ENCODE results near the gene KRTAP1-5.
"Not testable (repeated sequence)": the region's sequence is repeated elsewhere in the genome, so short reads cannot be mapped to it uniquely, and the experiment has no call there.

Gene KRTAP1-5

DNA sequence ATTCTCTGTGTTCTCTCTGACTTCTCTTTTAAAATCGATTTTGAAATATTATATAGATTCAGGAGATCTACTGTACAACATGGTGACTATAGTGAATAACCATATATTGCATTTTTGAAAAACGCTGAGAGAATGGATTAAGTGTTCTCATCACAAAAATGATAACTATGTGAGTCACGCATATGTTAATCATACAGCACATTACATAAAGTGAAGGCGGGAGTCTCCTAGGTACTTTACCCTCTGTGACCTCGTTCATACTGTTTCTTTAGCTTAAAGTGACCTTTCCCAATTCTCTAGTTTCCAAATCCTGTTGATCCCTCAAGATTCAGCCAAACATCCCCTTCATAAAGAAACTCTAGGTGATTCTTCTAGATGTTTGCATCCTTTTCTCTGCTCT, 24.2 kb downstream of the KRTAP1-5 start:
- DNase-seq = no peak

GRCh38 chr17:41001795-41002194, 25.2 kb downstream of the KRTAP1-5 start:
- no peak for DNase-seq

GRCh38 chr17:40999563-40999962, 27.4 kb downstream of the KRTAP1-5 start, which contains the start of gene KRTAP3-2:
TSS of gene KRTAP3-2 (minus strand) at chr17:40999906. CDS start at chr17:40999853, 53 bp downstream.
- not testable (repeated sequence) for DNase-seq

DNA sequence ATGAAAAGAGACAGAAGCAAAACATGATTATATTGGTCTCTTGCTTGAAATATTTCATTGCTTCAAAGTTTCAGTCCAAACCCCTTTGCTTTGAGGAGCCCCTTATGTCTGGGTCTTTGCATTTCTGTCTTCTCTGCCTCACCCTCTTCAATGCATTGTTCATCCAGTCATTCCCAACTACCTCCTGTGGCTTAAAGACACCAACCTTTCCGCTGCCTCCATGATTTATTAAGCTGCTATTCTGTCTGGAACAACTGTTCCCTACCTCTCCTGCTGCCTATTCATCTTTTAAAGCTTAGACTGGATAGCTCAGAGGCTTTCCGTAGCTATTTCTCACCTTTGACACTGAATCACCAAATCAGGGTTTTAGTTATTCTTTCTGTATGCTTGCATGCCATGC, 29.6 kb downstream of the KRTAP1-5 start:
- no peak for DNase-seq

DNA sequence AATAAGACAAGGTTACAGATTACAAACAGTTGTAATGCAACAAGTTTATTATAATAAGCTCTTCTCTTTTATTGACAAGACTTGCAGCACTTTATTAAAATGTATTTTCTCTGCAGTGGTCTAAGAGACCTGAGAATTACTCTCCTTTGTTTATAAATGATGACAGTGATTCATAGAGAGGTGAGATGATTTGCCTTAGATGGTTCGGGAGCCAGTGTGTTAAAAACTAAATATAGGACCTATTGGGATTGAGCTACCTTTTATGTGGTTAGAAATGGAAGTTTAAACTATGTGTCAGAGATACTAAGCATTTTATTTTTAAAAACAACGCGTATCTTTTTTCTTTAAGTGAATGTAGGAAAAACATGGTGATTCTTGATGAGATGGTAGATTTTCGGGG, 30.2 kb downstream of the KRTAP1-5 start:
- DNase-seq = no peak

GRCh38 chr17:40995116-40995515, 31.9 kb downstream of the KRTAP1-5 start:
- DNase-seq = no peak

GRCh38 chr17:40993839-40994238, 33.2 kb downstream of the KRTAP1-5 start, which contains the start of gene KRTAP3-3:
TSS of gene KRTAP3-3 (minus strand) at chr17:40994164. CDS start at chr17:40994097, 67 bp downstream.
- DNase-seq = no peak

DNA sequence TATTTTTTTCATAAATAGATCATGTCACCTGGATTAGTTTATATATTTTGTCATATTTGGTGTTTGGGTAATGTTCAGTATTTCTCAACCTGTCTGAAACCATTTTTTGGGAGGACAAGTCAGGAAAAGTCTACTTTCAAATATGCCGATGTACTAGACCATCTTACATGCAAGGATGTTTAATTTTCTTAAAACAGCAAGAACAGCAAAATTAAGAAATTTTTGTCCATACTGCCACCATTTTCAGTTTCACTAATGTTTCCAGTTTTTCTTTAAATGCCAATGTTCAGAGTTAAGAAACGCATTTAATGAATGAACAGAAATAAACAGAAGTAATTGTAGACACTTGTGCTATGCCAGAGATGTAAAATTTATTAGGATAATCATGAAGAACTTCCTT, 33.9 kb downstream of the KRTAP1-5 start:
- no peak for DNase-seq

DNA sequence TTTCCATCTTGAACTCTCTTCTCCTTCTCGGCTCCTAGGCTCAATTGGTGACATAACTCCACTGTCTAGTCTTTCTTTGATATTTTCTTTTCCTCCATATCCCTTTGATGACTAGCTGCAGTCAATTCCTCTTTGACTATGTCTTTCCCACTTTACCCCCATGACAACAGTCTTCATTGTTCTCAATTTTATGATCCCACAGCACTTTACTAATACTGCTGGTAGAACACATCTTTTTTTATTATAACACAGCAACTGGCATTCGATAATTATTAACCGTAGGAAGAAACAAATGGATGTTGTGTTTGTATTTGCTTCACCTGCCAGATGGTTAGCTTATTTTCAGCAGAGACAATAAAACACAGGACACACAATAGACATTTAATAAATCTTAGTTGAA, 34.3 kb downstream of the KRTAP1-5 start:
- no peak for DNase-seq

DNA sequence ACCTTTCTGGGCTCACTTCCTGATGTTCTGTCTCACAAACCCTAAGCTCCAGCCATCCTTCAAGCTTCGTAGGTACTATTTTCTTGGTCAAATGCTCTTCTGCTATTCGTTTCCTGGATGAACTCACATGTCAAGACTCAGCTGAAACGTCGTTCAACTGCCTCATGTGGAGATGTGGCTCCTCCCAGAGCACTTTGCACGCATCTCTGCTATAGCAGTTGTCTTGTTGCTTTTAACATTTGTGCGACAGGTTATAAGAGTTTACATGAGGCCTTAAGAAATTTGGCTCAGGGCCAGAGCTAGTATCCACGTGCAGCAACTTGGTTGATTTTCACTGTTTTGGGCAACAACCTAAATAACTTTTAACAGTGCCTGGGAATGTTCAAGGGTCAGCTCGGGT, 40.1 kb downstream of the KRTAP1-5 start:
- DNase-seq = no peak

DNA sequence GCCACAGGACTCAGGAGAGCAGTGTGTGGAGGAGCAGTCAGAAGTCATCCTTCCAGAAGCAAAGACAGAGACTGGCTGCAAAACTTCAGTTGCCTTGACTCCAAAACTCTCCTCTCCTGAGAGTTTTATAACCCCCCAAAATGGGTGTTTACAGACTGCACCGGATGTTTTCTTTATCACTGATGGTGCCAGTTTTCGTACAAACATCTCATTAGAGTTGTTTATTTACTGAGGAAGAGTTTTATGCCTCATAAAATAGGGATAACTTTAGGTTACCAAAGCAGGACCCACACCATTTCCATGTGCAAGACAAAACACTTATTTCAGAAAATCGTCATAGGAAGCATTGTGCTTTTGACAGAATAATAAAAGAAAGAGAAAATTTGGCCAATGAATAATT, 42.8 kb downstream of the KRTAP1-5 start, which contains the start of gene KRT40:
TSS of gene KRT40 (minus strand) at position 101 of the 400 bp plus-strand sequence. CDS start at position 48, 53 bp downstream.
- no peak for DNase-seq

- DNase-seq = no peak
Observed at GRCh38 chr17:40981115-40981514, 45.9 kb downstream of the KRTAP1-5 start.

GRCh38 chr17:40980596-40980995, 46.4 kb downstream of the KRTAP1-5 start:
- peak; percentile 68 for DNase-seq

DNA sequence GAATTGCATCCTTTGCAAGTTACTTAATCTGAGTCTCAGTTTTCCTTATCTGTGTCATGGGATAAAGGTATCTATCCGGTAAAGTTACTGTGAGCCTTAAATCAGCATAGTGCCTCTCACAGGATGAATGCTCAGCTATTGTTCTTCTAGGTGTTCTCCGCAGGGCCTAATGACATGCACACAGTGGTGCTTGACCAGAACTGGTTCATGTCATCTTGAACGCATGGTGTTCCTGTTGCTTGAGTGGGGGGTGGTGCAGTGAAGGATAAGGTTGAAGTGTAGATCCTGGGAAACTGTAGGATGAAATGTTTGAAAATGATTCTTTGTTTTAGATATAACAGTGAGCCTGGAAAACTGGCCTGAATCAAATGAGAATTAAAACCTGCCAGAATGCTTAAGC, 46.9 kb downstream of the KRTAP1-5 start:
- DNase-seq = no peak

GRCh38 chr17:40978575-40979151, 48.3 kb downstream of the KRTAP1-5 start:
- DNase-seq = no peak

Measured in left hindlimb (tissue), 1 donor.